Activated T-helper 2 cell treated with anti-CD3 and anti-CD28 coated beads, Interferon-gamma antibody, Interleukin-2, Interleukin-4, amounts not matched to agents 10 μg/mL and 5 μg/mL and 100 μg/mL, durations not matched to agents 14 hours and 24 hours and 36 hours (primary cell): ENCODE results near the gene CTIF. TPM values are rescaled to one million over a fixed set of nuclear protein-coding genes. Genes with fewer than 3 reads are reported as not detected.

Experiments used
- DNase-seq: peaks from one replicate; pipeline ENCODE4 v3.0.0; 2021; ENCODE audit warnings: low spot score
- H3K27ac Mint-ChIP-seq: one replicate; pipeline ENCODE4 v1.8.0; 2021; ENCODE audit warnings: mixed read lengths
- H3K27me3 Mint-ChIP-seq: one replicate; pipeline ENCODE4 v1.8.0; 2021; ENCODE audit warnings: low read depth, mixed read lengths
- H3K36me3 Mint-ChIP-seq: one replicate; pipeline ENCODE4 v1.8.0; 2021; ENCODE audit warnings: low read depth, mixed read lengths
- H3K4me1 Mint-ChIP-seq: one replicate; pipeline ENCODE4 v1.8.0; 2021; ENCODE audit warnings: low read depth, mixed read lengths
- H3K4me3 Mint-ChIP-seq: one replicate; pipeline ENCODE4 v1.8.0; 2021; ENCODE audit warnings: low read depth, mild to moderate bottlenecking, moderate library complexity, mixed read lengths
- H3K9me3 Mint-ChIP-seq: one replicate; pipeline ENCODE4 v1.8.0; 2021; ENCODE audit warnings: mixed read lengths
- intact Hi-C: fragments of 100-400 bp; cut with micrococcal nuclease; formaldehyde crosslinking; loops from one replicate; pipeline ENCODE4 v1.15.1; 2023
- total RNA-seq: library from RNA; stranded (reverse); gene quantifications from 2 replicates; pipeline ENCODE4 v1.2.3, GENCODE V29; 2022

CTIF gene
- total RNA-seq, 1 donor from 2014 or later: 7.0 TPM

GRCh38 chr18:48791636-48792105, 252.8 kb downstream of the CTIF start:
- no peaks in the 10 kb centered on the region for H3K9me3 Mint-ChIP-seq
- peaks cover 10% of the 10 kb centered on the region for H3K4me1 Mint-ChIP-seq
- H3K36me3 Mint-ChIP-seq: peaks cover 3% of the 10 kb centered on the region
- intact Hi-C loops: no loop called here
- no peak overlapping the region for H3K4me3 Mint-ChIP-seq
- peak overlapping the region; percentile 29 for H3K27ac Mint-ChIP-seq
- no peaks in the 10 kb centered on the region for H3K27me3 Mint-ChIP-seq
- DNase-seq: no peak

- no peak for DNase-seq
- peaks cover 11% of the 10 kb centered on the region for H3K4me1 Mint-ChIP-seq
- H3K9me3 Mint-ChIP-seq: no peaks in the 10 kb centered on the region
- H3K4me3 Mint-ChIP-seq: no peak overlapping the region
- H3K27ac Mint-ChIP-seq: no peak overlapping the region
- no peaks in the 10 kb centered on the region for H3K27me3 Mint-ChIP-seq
- H3K36me3 Mint-ChIP-seq: peaks cover 3% of the 10 kb centered on the region
- intact Hi-C loops: no loop called here
These were observed 253.3 kb downstream of the CTIF start for GRCh38 chr18:48792141-48792540.

GRCh38 chr18:48792611-48793380, 254.0 kb downstream of the CTIF start:
- no peaks in the 10 kb centered on the region for H3K27me3 Mint-ChIP-seq
- H3K9me3 Mint-ChIP-seq: no peaks in the 10 kb centered on the region
- no peak for DNase-seq
- intact Hi-C loops: no loop called here
- peaks cover 10% of the 10 kb centered on the region for H3K4me1 Mint-ChIP-seq
- H3K36me3 Mint-ChIP-seq: peaks cover 3% of the 10 kb centered on the region
- no peak overlapping the region for H3K4me3 Mint-ChIP-seq
- no peak overlapping the region for H3K27ac Mint-ChIP-seq

GRCh38 chr18:48794251-48794970, 255.6 kb downstream of the CTIF start:
- intact Hi-C loops: no loop called here
- no peak for DNase-seq
- no peaks in the 10 kb centered on the region for H3K9me3 Mint-ChIP-seq
- peaks cover under 1% of the 10 kb centered on the region for H3K36me3 Mint-ChIP-seq
- H3K4me1 Mint-ChIP-seq: peaks cover 14% of the 10 kb centered on the region
- no peak overlapping the region for H3K27ac Mint-ChIP-seq
- no peaks in the 10 kb centered on the region for H3K27me3 Mint-ChIP-seq
- no peak overlapping the region for H3K4me3 Mint-ChIP-seq

DNA sequence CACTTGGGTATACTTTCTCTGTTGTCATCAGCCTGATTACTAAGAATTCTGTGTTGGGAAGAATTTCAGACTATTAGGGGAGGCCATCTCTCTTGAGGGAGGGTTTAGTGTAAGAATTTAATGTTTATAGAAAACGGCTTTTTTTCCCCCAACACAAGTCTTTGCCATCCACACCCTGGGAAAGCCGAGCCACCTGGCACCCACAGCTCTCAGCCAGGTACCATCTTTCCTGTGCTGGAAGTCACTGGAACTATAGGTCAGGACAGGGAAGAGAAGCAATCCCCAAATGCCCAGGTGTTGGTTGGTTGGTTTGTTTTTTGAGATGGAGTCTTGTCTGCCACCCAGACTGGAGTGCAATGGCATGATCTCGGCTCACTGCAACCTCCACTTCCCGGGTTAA, 256.9 kb downstream of the CTIF start:
- no peak for DNase-seq
- Mint-ChIP-seq H3K27me3 (no peaks in the 10 kb centered on the region), H3K27ac (no peak overlapping the region), H3K4me3 (no peak overlapping the region), H3K36me3 (no peaks in the 10 kb centered on the region), H3K9me3 (no peaks in the 10 kb centered on the region), H3K4me1 (peaks cover 26% of the 10 kb centered on the region)
- intact Hi-C loops: no loop called here

- intact Hi-C loops: no loop called here
- Mint-ChIP-seq H3K4me3 (no peak overlapping the region), H3K4me1 (peaks cover 24% of the 10 kb centered on the region), H3K27ac (peak overlapping the region; percentile 23), H3K9me3 (no peaks in the 10 kb centered on the region), H3K36me3 (no peaks in the 10 kb centered on the region), H3K27me3 (no peaks in the 10 kb centered on the region)
- no peak for DNase-seq
These were observed 257.8 kb downstream of the CTIF start for GRCh38 chr18:48796491-48797205.

GRCh38 chr18:48797841-48798255, 259.0 kb downstream of the CTIF start:
- Mint-ChIP-seq H3K27me3 (no peaks in the 10 kb centered on the region), H3K27ac (no peak overlapping the region), H3K4me3 (no peak overlapping the region), H3K36me3 (no peaks in the 10 kb centered on the region), H3K4me1 (peaks cover 35% of the 10 kb centered on the region), H3K9me3 (no peaks in the 10 kb centered on the region)
- intact Hi-C loops: no loop called here
- no peak for DNase-seq

- Mint-ChIP-seq H3K27me3 (no peaks in the 10 kb centered on the region), H3K9me3 (no peaks in the 10 kb centered on the region), H3K4me1 (peaks cover 43% of the 10 kb centered on the region), H3K36me3 (no peaks in the 10 kb centered on the region), H3K27ac (no peak overlapping the region), H3K4me3 (no peak overlapping the region)
- DNase-seq: no peak
- intact Hi-C loops: no loop called here
These were observed 259.8 kb downstream of the CTIF start for GRCh38 chr18:48798334-48799245.

- no peak for DNase-seq
- no peaks in the 10 kb centered on the region for H3K9me3 Mint-ChIP-seq
- H3K4me3 Mint-ChIP-seq: no peak overlapping the region
- no peaks in the 10 kb centered on the region for H3K27me3 Mint-ChIP-seq
- intact Hi-C loops: loop anchor here (2.0 to 10.0 kb wide), 2 partner anchors 153 to 285 kb away; no protein-coding TSS in a partner anchor
- peaks cover 50% of the 10 kb centered on the region for H3K4me1 Mint-ChIP-seq
- peak overlapping the region; percentile 94 for H3K27ac Mint-ChIP-seq
- H3K36me3 Mint-ChIP-seq: no peaks in the 10 kb centered on the region
These were observed 261.0 kb downstream of the CTIF start for GRCh38 chr18:48799724-48800315.

DNA sequence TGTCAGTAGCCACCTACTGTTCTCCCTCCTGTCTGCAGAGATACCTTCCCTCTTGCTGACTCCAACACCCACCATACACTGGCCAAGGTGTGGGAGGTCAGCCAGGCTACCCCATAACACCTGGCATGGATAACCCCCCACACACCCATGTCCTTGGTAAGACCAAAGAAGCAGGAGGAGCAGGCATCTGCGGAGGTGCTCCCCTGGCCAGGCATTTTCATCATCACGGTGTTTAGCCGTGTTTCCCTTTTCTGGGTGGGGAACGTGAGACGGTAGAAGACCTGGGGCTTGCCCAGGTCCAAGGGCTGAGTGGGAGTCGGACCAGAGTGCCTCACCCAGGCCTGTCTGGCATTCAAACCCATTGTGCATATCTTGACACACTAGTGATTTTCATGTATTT, 261.6 kb downstream of the CTIF start:
- Mint-ChIP-seq H3K27ac (peak overlapping the region; percentile 94), H3K36me3 (no peaks in the 10 kb centered on the region), H3K4me1 (peaks cover 56% of the 10 kb centered on the region), H3K9me3 (no peaks in the 10 kb centered on the region), H3K27me3 (no peaks in the 10 kb centered on the region), H3K4me3 (no peak overlapping the region)
- no peak for DNase-seq
- intact Hi-C loops: loop anchor here (2.0 to 10.0 kb wide), 2 partner anchors 152 to 284 kb away; no protein-coding TSS in a partner anchor

DNA sequence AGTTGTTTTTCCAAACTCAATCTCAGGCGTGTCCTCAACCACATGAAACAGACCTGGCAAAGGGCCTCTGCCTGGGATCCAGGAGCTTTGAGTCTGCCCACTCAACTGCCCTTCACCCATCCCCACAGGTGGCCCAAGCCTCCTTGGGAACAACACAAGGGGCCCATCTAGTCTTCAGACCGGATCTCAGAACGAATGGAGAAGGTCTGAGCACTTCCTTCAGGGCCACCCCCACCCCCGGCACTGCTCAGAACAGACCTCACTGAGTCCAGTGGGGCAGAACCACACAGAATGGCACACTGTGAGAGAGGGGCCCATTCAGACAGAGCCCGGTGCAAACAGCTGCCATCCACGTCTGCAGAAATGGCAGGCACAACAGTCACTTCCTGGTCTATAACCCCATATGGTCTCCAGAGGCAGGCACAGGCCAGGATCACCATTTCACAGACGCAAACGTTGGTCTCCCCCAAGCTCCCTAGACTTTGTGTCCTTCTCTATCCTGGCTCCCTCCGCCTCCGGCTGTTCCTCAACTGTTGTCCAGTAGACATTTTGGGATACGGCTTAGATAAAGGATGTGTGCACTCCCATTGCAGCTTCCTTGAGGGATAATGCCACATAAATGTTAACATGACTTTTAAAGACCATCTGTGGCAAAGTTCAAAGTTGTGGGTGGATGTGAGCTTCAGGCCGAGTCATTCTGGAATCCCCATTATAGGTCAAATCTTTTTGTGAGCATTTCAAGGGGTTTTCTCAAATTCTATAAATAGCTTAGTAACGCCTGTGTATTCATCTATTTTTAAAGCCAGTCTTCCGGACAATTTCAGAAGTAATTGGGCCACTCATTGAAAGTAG, 262.3 kb downstream of the CTIF start:
- Mint-ChIP-seq H3K27me3 (no peaks in the 10 kb centered on the region), H3K4me1 (peaks cover 61% of the 10 kb centered on the region), H3K27ac (peak overlapping the region; percentile 94), H3K4me3 (peak overlapping the region; percentile 46), H3K9me3 (no peaks in the 10 kb centered on the region), H3K36me3 (no peaks in the 10 kb centered on the region)
- no peak for DNase-seq
- intact Hi-C loops: loop anchor here (1.0 to 10.0 kb wide), 5 partner anchors 14 to 284 kb away; no protein-coding TSS in a partner anchor
